CD4-positive, alpha-beta T cell treated with Interleukin-21 for 1 hour (primary cell): ENCODE data around the gene FNDC11.

Source experiments
- DNase-seq: peaks from one replicate; pipeline ENCODE4 v3.0.0-alpha.2; 2020

FNDC11 gene

DNA sequence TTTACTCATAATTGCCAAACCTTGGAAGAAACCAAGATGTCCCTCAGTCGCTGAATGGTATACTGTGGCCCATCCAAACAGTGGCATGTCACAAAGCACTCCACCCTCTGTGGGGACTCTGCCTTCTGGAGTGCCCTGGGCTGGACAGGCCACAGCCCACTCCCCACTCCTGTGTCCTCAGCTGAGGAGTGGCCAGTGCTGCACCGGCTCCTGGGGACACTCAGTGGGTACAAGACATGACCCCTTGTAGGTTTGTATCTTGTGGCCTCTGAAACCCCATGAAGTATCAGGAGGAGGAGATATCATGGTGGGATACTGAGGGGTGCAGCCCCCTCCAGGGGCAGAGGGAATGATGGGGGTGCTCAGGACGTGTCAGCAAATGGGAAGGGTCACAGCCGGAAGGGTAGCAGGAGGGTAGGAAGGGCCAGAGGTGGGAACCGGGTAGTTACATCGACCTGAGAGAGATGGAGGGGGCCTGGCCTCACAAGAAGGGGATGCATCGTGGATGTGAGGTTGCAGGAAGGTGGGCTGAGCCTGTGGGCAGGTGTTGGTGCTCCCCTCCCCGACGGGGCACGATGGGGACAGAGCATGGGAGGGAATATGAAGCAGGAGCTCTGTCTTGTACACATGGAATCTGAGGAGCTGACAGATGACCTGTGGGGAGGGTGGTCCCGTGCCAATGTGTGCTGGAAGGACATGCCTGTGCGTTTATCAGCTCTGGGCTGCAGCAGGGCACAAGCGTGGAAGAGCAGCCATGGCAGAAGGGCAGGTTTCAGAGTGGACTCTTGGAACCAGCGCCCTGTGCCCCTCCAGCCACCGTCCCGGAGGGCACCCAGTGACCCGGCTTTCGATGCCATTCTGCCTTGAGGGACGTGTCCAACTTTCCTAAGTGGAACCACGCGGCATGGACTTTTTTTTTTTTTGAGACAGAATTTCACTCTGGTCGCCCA, 31.9 kb downstream of the FNDC11 start:
- DNase-seq, result no peak

DNA sequence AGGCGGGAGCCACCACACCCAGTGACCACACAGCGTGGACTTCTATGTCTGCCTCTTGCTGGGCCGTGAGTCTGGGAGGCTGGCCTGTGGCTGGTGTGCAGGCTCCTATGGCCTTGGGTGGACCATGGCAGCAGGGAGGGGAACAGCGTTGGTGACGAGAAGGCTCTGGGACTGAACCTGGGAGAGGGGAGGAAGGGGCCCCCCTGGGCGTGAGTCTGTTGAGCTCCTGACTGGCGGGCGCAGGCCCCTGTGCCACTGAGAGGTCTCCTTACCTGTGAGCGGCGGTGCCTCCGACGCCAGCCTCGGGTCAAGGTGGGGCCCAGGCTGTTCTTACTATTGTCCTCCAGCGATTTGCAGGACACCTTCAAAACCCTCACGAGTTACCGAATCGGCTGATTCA, 32.8 kb downstream of the FNDC11 start:
- DNase-seq, result no peak

DNA sequence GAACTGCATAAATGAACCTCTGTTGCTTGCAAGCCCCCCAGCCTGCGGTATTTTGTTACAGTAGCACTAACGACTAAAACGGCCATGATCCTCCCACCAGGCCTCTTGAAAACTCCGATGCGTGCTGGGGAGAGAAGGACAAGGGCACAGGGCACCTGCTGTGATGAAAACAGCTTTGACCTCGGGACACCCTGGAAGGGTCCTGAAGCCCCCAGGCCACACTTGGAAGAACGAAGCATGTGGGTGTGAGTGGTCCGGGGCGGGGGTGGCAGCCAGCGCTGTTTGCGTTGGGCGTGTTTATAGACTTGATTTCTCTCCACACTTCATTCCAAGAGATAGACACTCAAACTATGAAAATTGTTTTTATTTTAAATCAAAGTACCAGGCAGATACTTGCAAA, 33.3 kb downstream of the FNDC11 start:
- no peak for DNase-seq

DNA sequence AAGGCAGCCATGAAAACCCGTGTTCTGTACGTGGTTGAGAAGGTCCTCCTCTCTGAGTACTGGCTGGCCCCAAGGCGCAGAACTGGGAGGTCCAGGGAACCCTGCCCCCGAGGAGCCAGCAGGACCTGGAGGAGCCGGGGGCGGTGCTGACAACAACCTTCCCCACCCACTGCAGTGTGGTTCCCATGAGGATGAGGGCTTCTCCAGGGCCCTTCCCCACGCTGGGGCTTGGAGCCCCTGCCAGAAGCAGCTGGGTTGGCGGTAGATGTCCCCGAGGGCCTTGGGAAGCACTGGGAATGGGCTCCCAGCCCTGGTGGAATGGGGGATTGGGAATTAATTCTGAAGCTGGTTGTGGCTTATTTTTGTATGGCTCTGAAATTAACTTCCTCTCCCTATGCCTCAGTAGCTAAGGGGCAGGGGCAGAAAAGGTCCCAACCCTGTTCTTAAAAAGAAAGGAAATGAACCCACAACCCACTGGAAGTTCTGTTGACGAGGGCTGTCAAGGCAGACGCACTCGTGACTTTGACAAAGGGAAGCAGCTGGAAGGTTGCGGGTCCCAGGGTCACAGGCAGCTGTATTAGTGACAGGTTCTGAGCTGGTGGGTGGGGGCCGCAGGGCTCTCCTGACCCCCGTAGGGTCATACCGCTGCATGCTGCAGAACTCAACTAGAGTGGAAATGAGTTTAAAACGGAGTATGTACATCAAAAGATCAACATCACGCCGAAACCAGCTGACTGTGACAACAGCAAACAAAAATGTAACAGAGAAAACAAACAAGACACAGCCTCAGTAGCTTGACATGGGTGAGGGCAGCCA, 34.0 kb downstream of the FNDC11 start:
- no peak for DNase-seq

DNA sequence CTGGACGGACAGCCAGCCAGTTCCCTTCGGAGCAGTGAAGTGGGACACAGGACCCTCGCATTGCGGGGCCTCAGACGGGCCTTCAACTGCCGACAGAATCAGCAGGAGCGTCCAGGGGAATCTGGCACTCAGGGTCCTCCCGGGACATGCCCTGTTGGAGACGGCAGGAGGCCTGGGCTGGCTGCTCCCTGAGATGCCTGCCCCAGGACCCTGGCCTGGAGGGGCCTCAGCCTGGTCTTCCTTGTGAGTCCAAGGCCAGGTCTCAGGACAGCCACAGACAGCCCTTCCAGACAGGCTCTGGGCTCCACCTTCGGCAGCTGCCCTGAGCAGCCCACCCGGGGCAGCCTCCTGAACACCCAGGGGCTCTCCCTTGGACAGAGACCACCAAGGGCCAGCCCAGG, 34.7 kb downstream of the FNDC11 start:
- DNase-seq, result no peak

DNA sequence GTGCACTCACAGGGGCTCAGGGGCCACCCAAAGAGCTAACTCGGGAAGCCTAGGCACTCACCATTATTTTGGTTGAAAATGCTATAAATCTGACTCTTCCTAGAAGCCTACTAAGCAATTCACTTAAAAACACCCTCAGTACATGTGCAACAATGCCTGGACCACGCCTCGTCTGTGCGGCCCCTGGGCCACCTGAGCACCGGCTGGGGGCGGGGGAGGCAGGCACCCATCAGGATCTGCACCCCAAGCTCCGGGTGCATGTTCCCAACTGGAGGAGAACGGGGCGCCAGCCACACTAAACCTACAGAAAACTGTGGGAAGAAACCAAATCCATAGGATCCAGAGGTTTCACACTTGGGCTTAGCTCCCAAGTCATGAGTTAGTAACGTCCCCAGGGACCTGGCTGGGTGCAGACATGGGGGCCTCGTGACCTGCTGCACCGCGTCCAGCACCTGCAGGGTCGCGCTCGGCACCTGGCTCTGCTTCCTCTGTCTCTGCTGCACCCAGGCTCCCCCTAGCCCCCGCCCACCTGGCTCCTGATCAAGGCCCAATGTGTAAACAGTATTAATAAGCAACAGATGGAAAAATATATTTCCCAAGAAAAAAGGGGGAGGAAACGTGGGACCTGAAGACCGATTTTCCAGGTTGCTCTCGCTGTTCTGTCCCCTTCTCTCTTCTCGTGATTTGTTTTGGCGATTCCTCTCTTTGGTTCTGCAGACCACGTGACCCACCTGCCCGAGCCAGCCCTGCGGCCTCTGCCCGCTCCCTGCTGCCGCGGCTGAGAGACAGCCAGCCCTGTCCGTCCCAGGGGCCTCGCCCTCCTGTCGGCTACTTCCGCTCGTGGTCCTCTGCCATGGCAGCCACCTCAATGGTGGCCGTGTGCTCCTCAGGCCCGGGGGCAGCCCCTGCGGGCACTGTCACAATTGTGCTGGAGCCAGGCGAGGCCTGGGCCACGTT, 35.6 kb downstream of the FNDC11 start:
- no peak for DNase-seq

DNA sequence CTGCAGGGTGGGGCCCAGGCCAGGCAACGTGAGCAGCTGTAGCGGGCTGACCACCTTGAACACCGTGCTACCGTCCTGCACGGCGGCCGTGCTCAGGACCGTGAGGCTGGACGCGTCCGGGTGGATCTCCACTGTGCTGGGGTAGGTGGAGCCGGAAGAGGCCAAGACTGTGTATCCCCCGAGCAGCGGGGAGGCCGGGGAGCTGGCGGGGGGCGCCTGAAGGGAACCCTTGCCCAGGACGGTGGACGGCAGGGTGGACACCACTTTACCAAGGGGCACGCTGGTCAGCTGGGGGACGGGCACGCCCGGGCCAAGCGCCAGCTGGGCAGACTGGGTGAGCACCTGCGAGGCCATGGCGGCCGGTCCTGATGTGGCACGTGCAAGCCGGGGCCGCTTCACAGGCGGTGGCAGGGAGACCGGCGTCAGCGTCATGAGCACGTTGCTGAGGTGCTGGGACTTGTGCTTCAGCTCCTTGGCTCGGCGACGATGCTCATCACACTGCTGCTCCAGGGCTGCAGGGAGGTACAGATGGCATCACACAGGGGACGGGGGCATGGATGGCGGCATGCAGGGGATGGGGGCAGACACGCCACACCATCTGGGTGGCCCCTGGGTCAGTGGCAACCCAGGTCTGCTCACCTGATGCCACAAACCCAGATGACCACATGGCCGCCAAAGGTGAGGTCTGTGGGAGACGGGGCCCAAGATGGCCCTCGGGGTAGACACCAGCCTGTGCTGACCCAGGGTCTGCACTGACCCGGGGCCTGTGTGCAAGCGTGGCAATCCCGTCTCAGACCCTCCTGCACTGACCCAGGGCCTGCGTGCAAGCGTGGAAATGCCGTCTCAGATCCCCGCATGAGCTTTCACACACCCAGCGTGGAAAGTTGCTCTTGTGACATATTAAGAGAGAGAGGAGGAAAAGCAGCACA, 36.5 kb downstream of the FNDC11 start:
- no peak for DNase-seq

DNA sequence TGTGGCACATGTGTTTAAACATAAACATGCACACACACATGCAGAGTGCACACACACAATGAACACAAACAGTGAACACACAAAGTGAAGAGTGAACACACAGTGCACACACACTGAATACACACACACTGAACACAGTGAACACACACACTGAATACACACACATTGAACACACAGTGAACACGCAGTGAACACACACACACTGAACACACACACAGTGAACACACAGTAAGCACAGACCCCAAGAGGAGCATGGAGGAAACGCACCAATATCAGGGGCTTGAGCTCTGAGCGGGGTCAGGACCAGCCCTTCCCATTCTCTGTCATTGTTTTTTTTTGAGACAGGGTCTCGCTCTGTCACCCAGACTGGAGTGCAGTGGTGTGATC, 37.2 kb downstream of the FNDC11 start:
- no peak for DNase-seq

DNA sequence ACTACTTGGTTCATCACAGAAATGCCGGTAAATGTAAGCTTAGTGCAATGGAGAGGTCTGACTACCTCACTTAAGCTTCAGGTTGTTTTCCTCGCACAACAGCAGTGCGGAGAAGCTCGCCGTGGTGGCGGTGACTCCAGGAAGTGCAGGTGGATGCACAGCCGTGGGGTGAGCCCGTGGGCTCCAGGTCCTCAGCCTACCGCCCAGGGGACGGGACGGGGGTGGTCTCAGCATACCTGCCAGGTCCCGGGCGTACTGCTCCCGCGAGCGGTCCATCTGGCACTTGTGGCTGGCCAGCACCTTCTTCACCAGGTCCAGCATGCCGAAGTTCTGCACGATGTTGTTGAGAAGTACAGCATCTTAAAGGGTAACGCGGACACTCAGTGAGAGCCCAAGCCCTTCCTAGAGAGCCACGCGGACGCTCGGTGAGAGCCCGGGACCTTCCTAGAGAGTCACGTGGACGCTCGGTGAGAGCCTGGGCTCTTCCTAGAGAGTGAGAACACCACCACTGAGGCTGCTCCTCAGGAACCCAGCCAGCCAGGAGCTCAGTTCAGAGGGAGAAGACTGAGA, 37.9 kb downstream of the FNDC11 start:
- DNase-seq, result no peak

DNA sequence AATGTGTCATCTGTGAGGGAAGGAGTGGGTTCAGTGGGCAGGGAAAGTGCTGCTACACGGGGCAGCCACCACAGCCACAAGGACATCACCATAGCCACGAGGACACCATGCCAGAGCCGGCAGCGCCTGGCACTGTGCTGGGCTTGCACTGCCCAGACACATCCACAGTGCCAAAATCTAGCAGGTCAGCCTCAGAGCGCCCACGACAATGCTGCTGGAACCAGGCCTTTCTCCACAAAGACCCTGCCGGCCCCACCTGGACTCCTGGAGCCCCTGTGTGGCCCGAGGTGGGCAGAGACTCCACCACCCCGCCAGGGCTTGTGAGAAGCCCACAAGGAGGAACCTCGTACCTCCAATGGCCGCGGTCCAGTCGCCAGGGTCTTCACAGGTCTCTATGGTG, 38.7 kb downstream of the FNDC11 start:
- no peak for DNase-seq

DNA sequence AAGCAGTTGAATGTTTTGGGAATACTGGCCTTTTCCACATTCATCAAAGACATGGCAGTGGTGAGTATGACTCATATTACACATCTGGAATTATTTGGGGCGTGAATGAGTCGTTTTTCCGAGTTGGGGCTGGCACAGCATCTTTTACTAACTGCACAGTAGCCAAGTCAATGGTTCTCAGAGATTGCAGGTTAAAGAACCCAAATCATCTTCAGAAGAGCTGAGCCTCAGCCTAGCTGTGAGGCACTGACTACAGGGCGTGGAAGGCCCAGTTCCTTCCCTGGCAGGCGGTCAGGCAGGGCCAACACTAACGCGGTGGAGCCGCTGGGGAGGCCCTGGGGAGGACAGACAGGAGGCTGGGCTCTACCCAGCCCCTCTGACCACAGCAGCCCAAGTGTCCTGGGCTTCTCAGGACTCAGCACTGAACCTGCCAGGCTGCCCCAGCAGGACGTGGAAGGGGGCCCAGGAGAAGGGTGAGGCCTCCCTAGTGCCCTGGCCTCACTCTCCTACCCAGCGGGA, 40.1 kb downstream of the FNDC11 start:
- no peak for DNase-seq

DNA sequence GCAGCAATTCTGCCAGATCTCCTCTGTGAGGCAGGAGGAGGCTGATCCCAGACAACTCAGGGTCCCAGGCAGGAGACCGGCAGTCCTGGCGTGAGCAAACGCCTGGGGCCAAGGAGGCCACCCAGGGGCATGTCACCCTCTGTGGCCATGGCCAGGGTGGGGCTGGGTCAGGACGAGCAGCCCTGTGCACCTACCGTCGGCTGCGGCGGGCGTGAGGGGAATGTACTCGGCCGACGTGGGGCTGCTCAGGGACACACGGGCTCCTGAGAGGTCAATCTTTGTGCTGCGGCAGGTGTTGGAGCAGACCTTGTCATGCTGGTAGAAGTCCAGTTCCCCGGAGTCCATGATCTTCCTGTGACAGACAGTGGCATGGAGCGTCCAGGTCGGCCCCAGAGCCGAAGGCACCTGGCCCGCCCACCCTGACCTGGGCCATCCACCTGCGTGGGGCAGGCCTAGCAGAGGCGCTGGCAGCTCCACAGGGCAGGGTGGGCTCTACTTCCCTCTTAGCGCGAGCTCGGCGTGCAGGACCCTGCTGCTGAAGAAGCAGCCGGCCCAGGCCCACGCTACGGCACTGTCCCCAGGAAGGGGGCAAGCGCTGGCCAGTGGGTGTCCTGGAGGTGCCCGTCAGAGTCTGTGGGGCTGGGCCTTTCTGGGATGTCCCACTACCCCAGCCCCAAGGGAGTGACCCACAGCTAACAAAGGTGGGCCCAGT, 41.6 kb downstream of the FNDC11 start:
- no peak for DNase-seq

DNA sequence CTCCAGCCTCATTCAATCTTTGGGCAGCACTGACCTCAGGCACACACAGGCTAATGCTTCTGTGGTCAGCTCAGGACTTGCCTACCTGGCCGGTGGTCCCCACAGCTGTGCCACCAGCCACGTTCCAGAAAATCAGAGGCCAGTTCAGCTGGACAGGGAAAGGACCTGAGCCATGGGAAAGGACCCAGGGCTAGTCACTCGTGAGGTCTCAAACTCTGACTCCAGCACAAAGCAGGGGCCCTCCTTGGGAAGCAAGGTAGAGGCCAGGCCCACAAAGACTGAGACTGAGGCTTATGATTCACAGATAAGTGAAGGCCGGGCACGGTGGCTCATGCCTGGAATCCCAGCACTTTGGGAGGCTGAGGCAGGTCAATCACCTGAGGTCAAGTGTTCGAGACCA, 42.5 kb downstream of the FNDC11 start:
- no peak for DNase-seq

DNA sequence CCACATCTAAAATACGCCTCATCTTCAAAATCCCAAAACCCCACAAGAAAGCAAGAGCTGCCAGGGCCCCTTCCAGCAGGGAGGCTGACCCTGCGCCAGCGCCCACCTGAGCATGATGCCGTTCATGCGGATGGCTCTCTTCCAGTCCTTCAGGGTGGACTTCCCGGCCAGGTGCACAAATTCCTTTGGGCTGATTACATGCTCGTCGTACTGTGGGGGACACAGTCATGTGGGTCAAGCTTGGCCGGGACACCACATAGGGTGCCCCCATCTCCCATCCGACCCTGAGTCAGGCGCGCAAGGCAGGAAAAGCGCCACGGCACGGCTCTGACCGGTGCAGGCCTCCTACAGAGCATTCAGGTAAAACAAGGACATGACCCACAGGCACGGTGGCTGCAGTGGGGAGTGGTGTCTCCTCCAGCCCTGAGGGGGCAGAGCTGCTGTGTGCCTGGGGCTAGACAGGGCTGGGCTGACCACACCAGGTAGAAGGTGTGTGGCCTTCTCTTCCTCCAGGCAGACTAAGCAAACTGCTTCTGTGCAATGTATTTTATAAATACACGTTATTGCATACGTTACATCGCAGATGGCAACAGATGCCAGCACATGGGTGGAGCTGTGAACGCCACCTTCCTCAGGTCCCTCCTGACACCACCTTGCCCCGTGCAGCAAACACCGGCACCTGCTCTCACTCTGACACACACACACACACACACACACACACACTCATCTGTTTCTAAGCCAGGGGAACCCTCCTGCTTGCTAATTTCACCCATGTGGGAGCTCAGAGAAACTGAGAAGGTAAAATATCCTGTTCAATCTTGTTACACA, 43.9 kb downstream of the FNDC11 start:
- no peak for DNase-seq

DNA sequence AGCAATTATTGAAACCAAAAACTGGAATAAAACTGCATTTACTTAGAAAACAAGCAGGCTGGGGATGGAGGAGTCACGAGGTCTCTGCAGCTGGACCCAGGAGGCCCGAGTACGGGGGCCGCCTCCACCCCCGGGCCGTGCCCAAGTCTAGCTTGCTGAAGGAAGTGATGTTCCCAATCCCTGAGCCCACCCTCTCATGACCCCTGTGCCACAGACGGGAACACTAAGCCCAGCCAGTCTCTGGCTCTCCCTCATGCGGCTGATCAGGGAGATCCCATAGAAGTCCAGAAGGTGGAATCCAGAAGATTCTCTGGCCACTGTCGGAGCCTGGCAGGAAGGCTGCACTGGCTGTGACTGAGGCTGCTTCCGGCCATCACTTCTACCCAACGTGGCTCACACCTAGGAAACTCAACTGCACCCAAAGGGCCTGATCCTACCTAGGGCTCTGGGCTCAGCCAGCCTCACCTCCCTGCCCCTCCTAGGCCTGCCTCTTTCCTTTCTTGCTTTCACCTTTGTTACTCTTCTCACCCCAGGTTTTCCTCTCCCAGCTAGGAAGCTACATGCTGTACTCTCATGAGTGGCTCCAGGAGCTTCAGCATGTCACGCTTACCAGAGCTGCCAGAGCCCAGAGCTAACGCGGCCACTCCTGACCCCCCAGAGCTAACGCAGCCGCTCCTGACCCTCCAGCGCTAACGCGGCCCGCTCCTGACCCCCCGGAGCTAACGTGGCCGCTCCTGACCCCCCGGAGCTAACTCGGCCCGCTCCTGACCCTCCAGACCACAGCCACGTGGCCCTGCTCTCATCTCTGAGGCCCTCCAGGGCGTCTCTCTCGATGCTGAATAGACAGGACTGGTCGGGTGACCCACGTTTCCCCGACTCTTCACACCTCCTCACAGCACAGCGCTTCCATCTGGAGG, 44.8 kb downstream of the FNDC11 start:
- DNase-seq, result no peak

DNA sequence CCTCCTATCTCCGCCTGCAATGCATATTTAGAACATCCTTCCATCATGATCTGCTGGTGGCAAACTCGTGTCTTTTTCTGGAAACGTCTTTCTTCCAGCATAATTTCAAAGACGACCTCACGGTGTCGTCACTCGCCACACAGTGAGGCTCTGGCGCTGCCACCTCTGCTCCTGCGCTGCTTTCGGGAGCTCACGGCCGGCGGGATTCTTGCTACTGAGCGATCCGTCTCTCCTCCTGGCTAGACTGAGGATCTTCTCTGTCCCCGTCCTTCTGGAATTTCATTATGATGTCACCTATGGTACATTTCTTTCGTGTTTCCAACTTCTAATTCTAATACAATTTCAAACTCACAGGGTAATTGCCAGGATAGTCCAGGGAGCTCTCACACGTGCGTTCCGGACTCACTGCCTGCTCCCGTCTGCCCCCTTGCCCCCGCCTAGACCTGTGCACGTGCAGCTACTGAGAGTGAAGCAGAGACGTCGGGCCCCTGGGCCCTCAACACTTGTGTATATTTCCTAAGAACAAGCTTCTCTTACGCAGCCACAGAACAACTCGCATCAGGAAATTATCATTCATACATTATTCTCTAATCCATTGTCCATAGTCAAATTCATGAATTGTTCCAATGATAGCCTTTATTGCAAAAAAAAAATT, 45.6 kb downstream of the FNDC11 start:
- DNase-seq, result no peak

DNA sequence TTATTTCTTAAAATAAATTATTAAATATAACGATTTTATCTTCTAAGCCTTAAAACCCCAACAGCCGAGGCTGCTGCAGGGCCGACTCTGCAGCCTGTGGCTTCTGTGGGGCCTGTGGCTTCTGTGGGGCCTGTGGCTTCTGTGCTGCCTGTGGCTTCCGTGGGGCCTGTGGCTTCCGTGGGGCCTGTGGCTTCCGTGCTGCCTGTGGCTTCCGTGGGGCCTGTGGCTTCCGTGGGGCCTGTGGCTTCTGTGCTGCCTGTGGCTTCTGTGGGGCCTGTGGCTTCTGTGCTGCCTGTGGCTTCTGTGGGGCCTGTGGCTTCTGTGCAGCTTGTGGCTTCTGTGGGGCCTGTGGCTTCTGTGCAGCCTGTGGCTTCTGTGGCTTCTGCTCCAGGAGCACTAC, 47.7 kb downstream of the FNDC11 start:
- peak; percentile 72 for DNase-seq

DNA sequence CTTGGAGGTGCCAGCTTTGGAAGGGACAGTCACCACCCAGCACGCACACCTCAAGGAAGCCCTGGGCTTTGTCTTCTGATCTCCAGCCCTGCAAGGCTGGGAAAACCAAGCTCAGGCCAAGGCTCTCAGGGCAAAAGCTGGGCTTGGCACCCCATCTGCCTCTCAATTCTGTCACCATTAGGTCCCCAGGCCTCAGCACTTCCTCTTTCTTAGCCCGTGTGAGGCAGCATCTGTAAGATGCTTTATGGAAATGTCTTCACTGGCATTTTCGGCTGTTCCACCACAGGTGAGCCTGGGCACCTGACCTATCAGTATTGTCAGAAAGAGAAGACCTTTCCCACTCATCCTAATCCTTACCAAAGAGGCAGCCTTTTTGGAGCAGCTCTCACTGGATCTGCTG, 48.4 kb downstream of the FNDC11 start:
- no peak for DNase-seq
